ENCODE measurements around the gene PTGER4. TPM values are rescaled to one million over a fixed set of nuclear protein-coding genes. Genes with fewer than 3 reads are reported as not detected.

The PTGER4 gene
- total and polyA plus RNA-seq, 12 donors = 2.0 to 20.3 (median 7.3) TPM

DNA sequence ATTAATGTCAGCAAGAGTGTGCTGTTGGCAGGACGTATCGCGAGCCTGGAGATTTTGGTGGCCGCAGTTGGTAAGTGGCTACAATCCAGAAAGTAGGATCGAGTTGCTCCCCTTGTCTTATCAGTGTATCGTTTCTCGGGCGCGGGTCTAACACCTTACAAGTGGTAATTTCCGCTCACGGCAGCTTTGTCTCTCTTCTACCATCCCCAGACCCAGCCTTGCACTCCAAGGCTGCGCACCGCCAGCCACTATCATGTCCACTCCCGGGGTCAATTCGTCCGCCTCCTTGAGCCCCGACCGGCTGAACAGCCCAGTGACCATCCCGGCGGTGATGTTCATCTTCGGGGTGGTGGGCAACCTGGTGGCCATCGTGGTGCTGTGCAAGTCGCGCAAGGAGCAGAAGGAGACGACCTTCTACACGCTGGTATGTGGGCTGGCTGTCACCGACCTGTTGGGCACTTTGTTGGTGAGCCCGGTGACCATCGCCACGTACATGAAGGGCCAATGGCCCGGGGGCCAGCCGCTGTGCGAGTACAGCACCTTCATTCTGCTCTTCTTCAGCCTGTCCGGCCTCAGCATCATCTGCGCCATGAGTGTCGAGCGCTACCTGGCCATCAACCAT is 1.1 kb downstream of the PTGER4 start:
- Histone ChIP-seq H3K27ac (peak overlapping the region; percentile 44 to 96 (median 90)), H3K4me1 (peaks cover 0 to 55% (median 27%) of the 10 kb centered on the region in 9 donors), H3K36me3 (peaks cover 0 to 21% (median 0%) of the 10 kb centered on the region in 9 donors), H3K4me3 (peak overlapping the region; percentile 65 to 98 (median 86)), H3K27me3 (peaks cover 0 to 23% (median 10%) of the 10 kb centered on the region in 7 donors), H3K9me3 (no peaks in the 10 kb centered on the region)
- WGBS, 2 donors = 3 to 4% methylated on average over 37 of the region's 37 CpGs
- intact Hi-C loops (cut with DNase I) = loop anchor here in 7 of 10 donors (5.0 to 10.0 kb wide), 7 partner anchors 109 to 1106 kb away; no protein-coding TSS in a partner anchor
- DNase-seq = peak in 1 of 2 donors; percentile 27
- peak in 1 of 8 donors; percentile 1 for ATAC-seq
- peak in 5 of 9 donors; percentile 5 to 28 (median 18) for TF ChIP-seq CTCF (IDR thresholded peaks at IDR 0.05)

- peaks cover 0 to 26% (median 0%) of the 10 kb centered on the region in 9 donors for H3K36me3 ChIP-seq
- peak overlapping the region; percentile 65 to 98 (median 86) for H3K4me3 ChIP-seq
- WGBS, 2 donors = 5 to 6% methylated on average over 67 of the region's 67 CpGs
- no peaks in the 10 kb centered on the region for H3K9me3 ChIP-seq
- no peak for TF ChIP-seq CTCF (IDR thresholded peaks at IDR 0.05)
- H3K4me1 ChIP-seq = peaks cover 0 to 55% (median 23%) of the 10 kb centered on the region in 9 donors
- H3K27me3 ChIP-seq = peaks cover 0 to 23% (median 10%) of the 10 kb centered on the region in 7 donors
- peak overlapping the region; percentile 44 to 96 (median 90) for H3K27ac ChIP-seq
- DNase-seq (peak in 1 of 2 donors; percentile 27), ATAC-seq (no peak)
- intact Hi-C loops (cut with DNase I) = loop anchor here in 7 of 10 donors (5.0 to 10.0 kb wide), 7 partner anchors 109 to 1107 kb away; no protein-coding TSS in a partner anchor
Measured at GRCh38 chr5:40681363-40682153, 1.8 kb downstream of the PTGER4 start.

DNA sequence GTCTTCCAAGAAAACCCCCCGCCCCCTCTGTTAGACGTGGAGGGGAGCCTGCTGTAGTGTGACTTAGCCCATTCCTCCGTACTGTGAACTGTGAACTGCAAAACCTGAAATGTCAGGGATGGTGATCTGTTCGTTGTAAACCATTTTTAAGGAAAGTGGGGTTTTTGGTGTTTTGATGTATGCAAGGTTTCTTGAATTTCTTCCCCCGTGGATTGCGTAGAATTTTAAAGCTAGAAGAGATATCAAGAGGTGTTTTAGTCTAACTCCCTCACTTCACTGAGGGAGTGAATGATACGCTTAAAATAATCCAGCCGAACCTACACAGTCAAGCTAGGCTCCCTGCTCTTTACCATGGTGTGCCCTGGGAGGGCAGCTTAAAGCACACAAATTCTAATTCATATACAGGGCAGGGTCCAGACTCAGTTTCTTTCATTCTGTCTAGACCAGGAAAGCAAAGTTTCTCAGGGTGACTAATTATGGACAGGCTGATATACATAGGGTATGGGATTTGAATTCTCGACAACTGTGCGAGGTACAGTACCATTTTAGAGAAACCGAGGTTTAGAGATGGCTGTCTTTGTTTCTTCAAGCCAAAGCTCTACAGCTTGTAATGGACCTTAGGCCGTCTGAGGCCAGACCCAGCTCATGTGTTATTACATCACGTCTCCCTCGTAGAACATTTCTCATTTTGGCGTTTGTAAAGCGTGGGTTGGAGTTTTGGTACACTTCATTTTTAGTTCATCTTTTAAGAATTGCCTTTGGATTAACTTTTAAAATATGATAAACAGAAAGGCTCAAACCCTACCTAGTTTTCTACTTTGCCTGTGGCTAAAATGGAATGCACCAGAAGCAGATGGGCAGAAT is 2.7 kb downstream of the PTGER4 start:
- DNase-seq (no peak), ATAC-seq (no peak)
- Histone ChIP-seq H3K36me3 (peaks cover 0 to 30% (median 0%) of the 10 kb centered on the region in 9 donors), H3K27me3 (peaks cover 0 to 26% (median 10%) of the 10 kb centered on the region in 7 donors), H3K4me3 (peak overlapping the region; percentile 65 to 98 (median 86)), H3K9me3 (no peaks in the 10 kb centered on the region), H3K4me1 (peaks cover 0 to 55% (median 23%) of the 10 kb centered on the region in 9 donors), H3K27ac (peak overlapping the region; percentile 44 to 96 (median 90))
- TF ChIP-seq CTCF (IDR thresholded peaks at IDR 0.05) = no peak
- intact Hi-C loops (cut with DNase I) = loop anchor here in 7 of 10 donors (5.0 to 10.0 kb wide), 7 partner anchors 110 to 1108 kb away; no protein-coding TSS in a partner anchor
- WGBS, 2 donors = 55 to 60% methylated on average over 16 of the region's 16 CpGs

Data from heart right ventricle (tissue), 16 donors.